HG03095 (cell line): ENCODE measurements around the gene ZFYVE9.
A peak's percentile ranks its signal among the peaks of the same experiment; 100 is the strongest.
"Not testable (repeated sequence)": the region's sequence is repeated elsewhere in the genome, so short reads cannot be mapped to it uniquely, and the experiment has no call there.

ENCODE experiments used
- ATAC-seq: cut with Tn5 transposase; IDR thresholded peaks from one replicate; pipeline ENCODE4 v1.9.1; 2021; ENCODE audit warnings: moderate library complexity; ENCODE audit not compliant: unreplicated experiment

The ZFYVE9 gene

GRCh38 chr1:52142220-52143183, 613 bp downstream of the ZFYVE9 start:
- peak; percentile 33 for ATAC-seq

GRCh38 chr1:52145137-52145536, 3.2 kb downstream of the ZFYVE9 start:
- no peak for ATAC-seq

- ATAC-seq: not testable (repeated sequence)
Observed at GRCh38 chr1:52150445-52150844, 8.6 kb downstream of the ZFYVE9 start.

- ATAC-seq: no peak
Observed at GRCh38 chr1:52150946-52151345, 9.1 kb downstream of the ZFYVE9 start.

GRCh38 chr1:52152572-52152971, 10.7 kb downstream of the ZFYVE9 start:
- ATAC-seq: no peak

- no peak for ATAC-seq
Observed at GRCh38 chr1:52153010-52153409, 11.1 kb downstream of the ZFYVE9 start.

GRCh38 chr1:52153898-52154297, 12.0 kb downstream of the ZFYVE9 start:
- ATAC-seq: no peak

GRCh38 chr1:52156460-52156859, 14.6 kb downstream of the ZFYVE9 start:
- ATAC-seq: no peak

- ATAC-seq: no peak
Observed at GRCh38 chr1:52157582-52157981, 15.7 kb downstream of the ZFYVE9 start.

- ATAC-seq: no peak
Observed at GRCh38 chr1:52158218-52158617, 16.3 kb downstream of the ZFYVE9 start.

GRCh38 chr1:52159033-52159789, 17.3 kb downstream of the ZFYVE9 start:
- no peak for ATAC-seq

- ATAC-seq: no peak
Observed at GRCh38 chr1:52162947-52163346, 21.1 kb downstream of the ZFYVE9 start.

- no peak for ATAC-seq
Observed at GRCh38 chr1:52164604-52165003, 22.7 kb downstream of the ZFYVE9 start.

GRCh38 chr1:52166996-52167753, 25.3 kb downstream of the ZFYVE9 start:
- ATAC-seq: no peak

GRCh38 chr1:52168373-52169080, 26.6 kb downstream of the ZFYVE9 start:
- ATAC-seq: no peak

GRCh38 chr1:52171149-52171548, 29.3 kb downstream of the ZFYVE9 start:
- ATAC-seq: not testable (repeated sequence)

GRCh38 chr1:52179073-52179472, 37.2 kb downstream of the ZFYVE9 start:
- ATAC-seq: no peak

GRCh38 chr1:52180176-52180575, 38.3 kb downstream of the ZFYVE9 start:
- no peak for ATAC-seq

GRCh38 chr1:52181759-52182158, 39.9 kb downstream of the ZFYVE9 start:
- not testable (repeated sequence) for ATAC-seq

GRCh38 chr1:52182328-52182727, 40.4 kb downstream of the ZFYVE9 start:
- not testable (repeated sequence) for ATAC-seq
